Cardiac fibroblast (primary cell): Measurements from ENCODE around the gene MCU.
"Not testable (repeated sequence)": the region's sequence is repeated elsewhere in the genome, so short reads cannot be mapped to it uniquely, and the experiment has no call there.

ENCODE experiments used
- DNase-seq, 2 donors: peaks; one replicate each; pipeline versions ENCODE4 v3.0.0 to v3.0.0-alpha.2; 2010; ENCODE audit warnings: low read depth in 2 of 2
- H3K4me3 ChIP-seq, 2 donors: replicated peaks in 1 of 2; 1 replicate in 1 of 2; 2 replicates in 1 of 2; pipeline ENCODE4 v1.5.1; 2011; ENCODE audit warnings: low read depth in 2 of 2, low read length in 2 of 2, mild to moderate bottlenecking in 2 of 2, moderate library complexity in 1 of 2
- CTCF ChIP-seq: IDR thresholded peaks from one replicate; pipeline ENCODE4 v1.5.1; 2011; ENCODE audit warnings: low read depth, mild to moderate bottlenecking, low read length, inconsistent platforms

Gene MCU

GRCh38 chr10:72895236-72895850, 203.4 kb downstream of the MCU start:
- TF ChIP-seq CTCF, result no peak
- DNase-seq, result no peak

GRCh38 chr10:72898616-72899015, 206.7 kb downstream of the MCU start:
- H3K4me3 ChIP-seq, result no peak overlapping the region
- DNase-seq, result no peak
- TF ChIP-seq CTCF, result no peak

More at GRCh38 chr10:72895236-72895850, 203.4 kb downstream of the MCU start:
- no peak overlapping the region for H3K4me3 ChIP-seq

GRCh38 chr10:72899545-72899944, 207.6 kb downstream of the MCU start:
- H3K4me3 ChIP-seq, result no peak overlapping the region
- TF ChIP-seq CTCF, result no peak
- DNase-seq, result no peak

GRCh38 chr10:72903941-72904446, 212.1 kb downstream of the MCU start:
- not testable (repeated sequence) for DNase-seq, H3K4me3 ChIP-seq

- no peak for TF ChIP-seq CTCF
- no peak for DNase-seq
- no peak overlapping the region for H3K4me3 ChIP-seq
Observed at GRCh38 chr10:72904806-72905205, 212.9 kb downstream of the MCU start.

- no peak for TF ChIP-seq CTCF
- no peak for DNase-seq
- H3K4me3 ChIP-seq, result no peak overlapping the region
Observed at GRCh38 chr10:72906446-72906845, 214.5 kb downstream of the MCU start.

GRCh38 chr10:72910705-72911104, 218.8 kb downstream of the MCU start:
- no peak for TF ChIP-seq CTCF
- DNase-seq, result no peak
- no peak overlapping the region for H3K4me3 ChIP-seq
